Smooth muscle cell (in vitro differentiated cells): Measurements from ENCODE around the gene ADD1. TPM values are rescaled to one million over a fixed set of nuclear protein-coding genes. Genes with fewer than 3 reads are reported as not detected.

Experiments used
- DNase-seq: peaks from one replicate; lab custom pipeline; 2025; ENCODE audit not compliant: unreplicated experiment; lab: John Stamatoyannopoulos, UW
- H2AFZ ChIP-seq: fragments of 200-600 bp; sonication (generic); 2 replicates; pipeline ENCODE4 v1.6.0; 2016; ENCODE audit warnings: antibody characterized with exemption, low read depth, mild to moderate bottlenecking
- H3F3A ChIP-seq: fragments of 200-600 bp; sonication (generic); 2 replicates; pipeline ENCODE4 v1.6.0; 2017; ENCODE audit warnings: antibody characterized with exemption, low read depth
- H3K27ac ChIP-seq: fragments of 200-600 bp; sonication (generic); 2 replicates; pipeline ENCODE4 v1.5.1; 2016; ENCODE audit warnings: low read depth, mild to moderate bottlenecking
- H3K27me3 ChIP-seq: fragments of 200-600 bp; sonication (generic); 2 replicates; pipeline ENCODE4 v1.6.1; 2016; ENCODE audit warnings: low read depth, mild to moderate bottlenecking
- H3K36me3 ChIP-seq: fragments of 200-600 bp; sonication (generic); 2 replicates; pipeline ENCODE4 v1.5.1; 2016; ENCODE audit warnings: low read depth
- H3K4me1 ChIP-seq: fragments of 200-600 bp; sonication (generic); 2 replicates; pipeline ENCODE4 v1.5.1; 2016; ENCODE audit warnings: low read depth
- H3K4me2 ChIP-seq: fragments of 200-600 bp; sonication (generic); 2 replicates; pipeline ENCODE4 v1.6.0; 2016; ENCODE audit warnings: mild to moderate bottlenecking
- H3K4me3 ChIP-seq: fragments of 200-600 bp; sonication (generic); 2 replicates; pipeline ENCODE4 v1.5.1; 2016; ENCODE audit warnings: mild to moderate bottlenecking
- H3K79me2 ChIP-seq: fragments of 200-600 bp; sonication (generic); 2 replicates; pipeline ENCODE4 v1.6.0; 2016; ENCODE audit warnings: low read depth, mild to moderate bottlenecking
- H3K9ac ChIP-seq: fragments of 200-600 bp; sonication (generic); 2 replicates; pipeline ENCODE4 v1.6.0; 2016; ENCODE audit warnings: low read depth
- H3K9me3 ChIP-seq: fragments of 200-600 bp; sonication (generic); replicated peaks from 2 replicates; pipeline ENCODE4 v1.5.1; 2016; ENCODE audit warnings: low read depth
- H4K20me1 ChIP-seq: fragments of 200-600 bp; sonication (generic); 2 replicates; pipeline ENCODE4 v1.6.0; 2016; ENCODE audit warnings: low read depth
- CTCF ChIP-seq: fragments of 200-600 bp; sonication (generic); IDR thresholded peaks from 2 replicates; pipeline ENCODE4 v1.5.1; 2017; ENCODE audit warnings: borderline replicate concordance, mild to moderate bottlenecking, antibody characterized with exemption; ENCODE audit not compliant: insufficient read depth, poor library complexity, severe bottlenecking
- WGBS: methylation state at CpG from one replicate; pipeline ENCODE4 v1.1.7; 2016; ENCODE audit warnings: low lambda C conversion rate; 5-methylcytosine and 5-hydroxymethylcytosine counted together
- polyA plus RNA-seq: library from polyadenylated mRNA; unstranded; fragments of >200 nt; fragmentation: Nextera tagmentation; extraction: Ambion mirVana; gene quantifications from 2 replicates; pipeline ENCODE4 v1.2.1, GENCODE V29; 2016
- total RNA-seq: library from RNA; depleted of rRNA; stranded (reverse); fragments of >200 nt; gene quantifications from 2 replicates; pipeline ENCODE4 v1.2.3, GENCODE V29; 2014

ADD1 gene
- total and polyA plus RNA-seq, 2 experiments from 2014 or later = 109 to 175 TPM

GRCh38 chr4:2835978-2836377 lies 7.7 kb upstream of the ADD1 start:
- 97% methylated on average over 8 of the region's 8 CpGs for WGBS
- no peaks in the 10 kb centered on the region for H3K4me1 ChIP-seq
- H3K27me3 ChIP-seq = no peaks in the 10 kb centered on the region
- H2AFZ ChIP-seq = no peak overlapping the region
- no peak overlapping the region for H3K27ac ChIP-seq
- H3K9ac ChIP-seq = no peak overlapping the region
- DNase-seq = no peak
- H3K36me3 ChIP-seq = no peaks in the 10 kb centered on the region
- H3F3A ChIP-seq = no peaks in the 10 kb centered on the region
- no peak overlapping the region for H3K4me2 ChIP-seq
- H4K20me1 ChIP-seq = no peaks in the 10 kb centered on the region
- TF ChIP-seq CTCF = no peak
- H3K79me2 ChIP-seq = no peaks in the 10 kb centered on the region
- H3K9me3 ChIP-seq = no peaks in the 10 kb centered on the region
- H3K4me3 ChIP-seq = no peak overlapping the region

DNA sequence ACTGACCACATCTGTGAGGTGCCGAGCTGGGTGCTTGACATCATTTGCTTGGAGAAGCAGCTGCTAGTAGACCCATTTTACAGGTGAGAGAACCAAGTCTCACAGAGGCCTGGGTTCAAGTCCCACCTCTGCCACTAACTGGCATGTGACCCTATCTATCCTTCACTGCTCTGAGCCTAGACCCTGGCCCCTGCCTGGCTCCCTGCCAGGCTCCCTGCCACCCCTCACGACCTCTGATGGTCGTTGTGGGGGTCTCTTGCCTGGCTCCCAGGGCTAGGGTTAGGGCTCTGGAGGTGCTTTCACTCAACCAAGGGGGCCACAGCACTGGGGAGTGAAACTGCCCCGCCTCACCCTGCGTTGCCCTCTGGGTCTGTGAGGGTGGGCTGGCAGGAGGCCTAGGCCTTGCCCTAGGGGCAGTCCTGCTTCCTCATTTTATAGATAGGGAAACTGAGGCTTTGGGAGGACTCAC lies 7.2 kb upstream of the ADD1 start:
- Histone ChIP-seq H3F3A (peaks cover 1% of the 10 kb centered on the region), H3K27ac (no peak overlapping the region), H3K4me3 (no peak overlapping the region), H3K4me2 (no peak overlapping the region), H3K79me2 (no peaks in the 10 kb centered on the region), H3K27me3 (no peaks in the 10 kb centered on the region), H3K4me1 (no peaks in the 10 kb centered on the region), H2AFZ (no peak overlapping the region), H3K9me3 (no peaks in the 10 kb centered on the region), H3K36me3 (no peaks in the 10 kb centered on the region), H3K9ac (no peak overlapping the region), H4K20me1 (no peaks in the 10 kb centered on the region)
- no peak for DNase-seq
- 96% methylated on average over 5 of the region's 5 CpGs for WGBS
- TF ChIP-seq CTCF = no peak

DNA sequence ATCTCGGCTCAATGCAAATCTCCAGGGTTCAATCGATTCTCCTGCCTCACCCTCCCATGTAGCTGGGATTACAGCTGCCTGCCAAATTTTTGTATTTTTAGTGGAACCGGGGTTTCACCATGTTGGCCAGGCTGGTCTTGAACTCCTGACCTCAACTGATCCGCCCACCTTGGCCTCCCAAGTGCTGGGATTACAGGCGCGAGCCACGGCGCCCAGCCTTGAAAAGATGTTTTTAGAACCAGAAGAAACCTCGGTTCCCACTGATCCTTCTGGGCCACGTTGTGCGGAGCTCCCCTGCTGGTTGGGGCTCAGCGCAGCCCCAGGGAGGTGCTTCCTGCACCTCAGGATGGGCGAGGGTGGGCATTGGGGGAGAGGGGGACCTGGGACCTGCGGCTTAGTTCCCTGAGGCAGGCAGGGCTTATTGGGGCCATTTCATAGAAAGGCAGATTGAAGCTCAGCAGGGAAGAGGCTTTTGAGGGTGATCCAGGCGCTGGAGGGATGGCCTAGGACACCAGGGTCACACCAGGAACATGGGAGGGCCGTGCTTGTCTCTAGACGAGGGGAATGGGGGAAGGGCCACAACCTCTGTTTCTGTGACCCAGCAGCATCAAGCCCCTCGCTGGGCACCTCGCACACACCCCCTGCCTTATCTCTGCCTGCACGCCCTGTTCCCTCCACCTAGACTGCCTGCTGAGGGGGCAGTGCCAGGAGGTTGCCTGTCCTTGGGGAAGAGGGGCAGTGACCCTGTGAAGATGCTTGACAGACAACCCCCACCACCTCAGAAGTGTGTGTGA lies 6.3 kb upstream of the ADD1 start:
- 85% methylated on average over 20 of the region's 20 CpGs for WGBS
- Histone ChIP-seq H3K36me3 (no peaks in the 10 kb centered on the region), H2AFZ (no peak overlapping the region), H3K4me3 (no peak overlapping the region), H4K20me1 (no peaks in the 10 kb centered on the region), H3K27ac (no peak overlapping the region), H3K9ac (no peak overlapping the region), H3K27me3 (no peaks in the 10 kb centered on the region), H3K4me2 (no peak overlapping the region), H3F3A (peaks cover 3% of the 10 kb centered on the region), H3K9me3 (no peaks in the 10 kb centered on the region), H3K4me1 (peaks cover under 1% of the 10 kb centered on the region), H3K79me2 (no peaks in the 10 kb centered on the region)
- no peak for DNase-seq
- no peak for TF ChIP-seq CTCF
